ENCODE results near the gene SMARCAD1.

- TF ChIP-seq CTCF (conservative IDR thresholded peaks at IDR 0.05 in 1 of 2, IDR thresholded peaks at IDR 0.05 in 1 of 2; ENCODE audit: low read depth in 1 of 2, low read length in 2 of 2), result peak in 1 of 2 donors; percentile 13
- no peak for TF ChIP-seq EZH2 (IDR thresholded peaks at IDR 0.05; ENCODE audit: low read length, missing control alignments)
Observed at GRCh38 chr4:94290245-94290644, 82.6 kb downstream of the SMARCAD1 start.
